ENCODE results near the gene NBEA.

NBEA gene

GRCh38 chr13:35573639-35574038 lies 631.6 kb downstream of the NBEA start:
- DNase-seq (ENCODE audit: low spot score) = no peak

- DNase-seq (ENCODE audit: low spot score) = peak; percentile 10
These were observed 650.4 kb downstream of the NBEA start for GRCh38 chr13:35592457-35592856.

- DNase-seq (ENCODE audit: low spot score) = no peak
These were observed 651.6 kb downstream of the NBEA start for GRCh38 chr13:35593651-35594050.

GRCh38 chr13:35594096-35594495 lies 652.0 kb downstream of the NBEA start:
- no peak for DNase-seq (ENCODE audit: low spot score)

- no peak for DNase-seq (ENCODE audit: low spot score)
These were observed 653.1 kb downstream of the NBEA start for GRCh38 chr13:35595181-35595580.

- DNase-seq (ENCODE audit: low spot score) = no peak
These were observed 654.4 kb downstream of the NBEA start for GRCh38 chr13:35596321-35597030.

GRCh38 chr13:35597451-35597850 lies 655.4 kb downstream of the NBEA start:
- DNase-seq (ENCODE audit: low spot score) = no peak

GRCh38 chr13:35598233-35598632 lies 656.2 kb downstream of the NBEA start:
- no peak for DNase-seq (ENCODE audit: low spot score)

- DNase-seq (ENCODE audit: low spot score) = no peak
These were observed 656.8 kb downstream of the NBEA start for GRCh38 chr13:35598790-35599369.

- DNase-seq (ENCODE audit: low spot score) = no peak
These were observed 657.3 kb downstream of the NBEA start for GRCh38 chr13:35599384-35599783.

- no peak for DNase-seq (ENCODE audit: low spot score)
These were observed 658.1 kb downstream of the NBEA start for GRCh38 chr13:35600137-35600536.

- no peak for DNase-seq (ENCODE audit: low spot score)
These were observed 661.7 kb downstream of the NBEA start for GRCh38 chr13:35603593-35604285.

- no peak for DNase-seq (ENCODE audit: low spot score)
These were observed 672.6 kb downstream of the NBEA start for GRCh38 chr13:35614666-35615065.

- DNase-seq (ENCODE audit: low spot score) = no peak
These were observed 675.4 kb downstream of the NBEA start for GRCh38 chr13:35617420-35617819.

- DNase-seq (ENCODE audit: low spot score) = no peak
These were observed 676.6 kb downstream of the NBEA start for GRCh38 chr13:35618565-35619083.

GRCh38 chr13:35621989-35622388 lies 679.9 kb downstream of the NBEA start:
- DNase-seq (ENCODE audit: low spot score) = no peak

GRCh38 chr13:35629026-35629425 lies 687.0 kb downstream of the NBEA start:
- no peak for DNase-seq (ENCODE audit: low spot score)

GRCh38 chr13:35630551-35631275 lies 688.6 kb downstream of the NBEA start:
- DNase-seq (ENCODE audit: low spot score) = peak; percentile 69

- no peak for DNase-seq (ENCODE audit: low spot score)
These were observed 689.6 kb downstream of the NBEA start for GRCh38 chr13:35631666-35632065.

GRCh38 chr13:35643625-35644024 lies 701.6 kb downstream of the NBEA start:
- no peak for DNase-seq (ENCODE audit: low spot score)

GRCh38 chr13:35646056-35646774 lies 704.1 kb downstream of the NBEA start:
- no peak for DNase-seq (ENCODE audit: low spot score)

GRCh38 chr13:35648201-35648600 lies 706.1 kb downstream of the NBEA start:
- DNase-seq (ENCODE audit: low spot score) = no peak
